Cardiac muscle cell (in vitro differentiated cells and primary cell): ENCODE data around the gene THPO. TPM values are rescaled to one million over a fixed set of nuclear protein-coding genes. Genes with fewer than 3 reads are reported as not detected.

Source experiments
- DNase-seq, 2 donors: peaks; one replicate each; pipeline versions ENCODE4 v3.0.0 to v3.0.0-alpha.2; 2010 to 2017; ENCODE audit warnings: low read depth in 1 of 2, low spot score in 1 of 2
- H3K27ac ChIP-seq: fragments of 200-600 bp; sonication (generic); 2 replicates; pipeline ENCODE4 v1.5.1; 2016
- H3K27me3 ChIP-seq: fragments of 200-600 bp; sonication (generic); 2 replicates; pipeline ENCODE4 v1.6.0; 2016; ENCODE audit warnings: control low read depth
- H3K36me3 ChIP-seq: fragments of 200-600 bp; sonication (generic); 2 replicates; pipeline ENCODE4 v1.5.1; 2016; ENCODE audit warnings: control low read depth
- H3K4me1 ChIP-seq: fragments of 200-600 bp; sonication (generic); 2 replicates; pipeline ENCODE4 v1.8.1; 2017; ENCODE audit warnings: low read depth, mild to moderate bottlenecking, mixed run types
- H3K4me3 ChIP-seq: fragments of 200-600 bp; sonication (generic); 2 replicates; pipeline ENCODE4 v1.5.1; 2016; ENCODE audit warnings: mild to moderate bottlenecking
- H3K9me3 ChIP-seq: fragments of 200-600 bp; sonication (generic); 2 replicates; pipeline ENCODE4 v1.5.1; 2017; ENCODE audit warnings: low read depth, mild to moderate bottlenecking, control low read depth
- polyA plus RNA-seq: library from polyadenylated mRNA; unstranded; fragments of >200 nt; fragmentation: Nextera tagmentation; extraction: Ambion mirVana; gene quantifications from 2 replicates; pipeline ENCODE4 v1.2.1, GENCODE V29; 2016
- total RNA-seq: library from RNA; depleted of rRNA; stranded (reverse); fragments of >200 nt; gene quantifications from 2 replicates; pipeline ENCODE4 v1.2.3, GENCODE V29; 2016
- TF ChIP-seq, protein P1 (sequence below): IDR thresholded peaks from 2 replicates; pipeline ENCODE4 v1.5.1; 2012; ENCODE audit warnings: low read depth, mild to moderate bottlenecking, low read length

Gene THPO
- total and polyA plus RNA-seq, 2 experiments from 2014 or later = 3.0 to 3.5 TPM

- TF ChIP-seq, protein P1, sequence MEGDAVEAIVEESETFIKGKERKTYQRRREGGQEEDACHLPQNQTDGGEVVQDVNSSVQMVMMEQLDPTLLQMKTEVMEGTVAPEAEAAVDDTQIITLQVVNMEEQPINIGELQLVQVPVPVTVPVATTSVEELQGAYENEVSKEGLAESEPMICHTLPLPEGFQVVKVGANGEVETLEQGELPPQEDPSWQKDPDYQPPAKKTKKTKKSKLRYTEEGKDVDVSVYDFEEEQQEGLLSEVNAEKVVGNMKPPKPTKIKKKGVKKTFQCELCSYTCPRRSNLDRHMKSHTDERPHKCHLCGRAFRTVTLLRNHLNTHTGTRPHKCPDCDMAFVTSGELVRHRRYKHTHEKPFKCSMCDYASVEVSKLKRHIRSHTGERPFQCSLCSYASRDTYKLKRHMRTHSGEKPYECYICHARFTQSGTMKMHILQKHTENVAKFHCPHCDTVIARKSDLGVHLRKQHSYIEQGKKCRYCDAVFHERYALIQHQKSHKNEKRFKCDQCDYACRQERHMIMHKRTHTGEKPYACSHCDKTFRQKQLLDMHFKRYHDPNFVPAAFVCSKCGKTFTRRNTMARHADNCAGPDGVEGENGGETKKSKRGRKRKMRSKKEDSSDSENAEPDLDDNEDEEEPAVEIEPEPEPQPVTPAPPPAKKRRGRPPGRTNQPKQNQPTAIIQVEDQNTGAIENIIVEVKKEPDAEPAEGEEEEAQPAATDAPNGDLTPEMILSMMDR = no peak
- Histone ChIP-seq H3K4me3 (no peak overlapping the region), H3K27me3 (no peaks in the 10 kb centered on the region), H3K9me3 (no peaks in the 10 kb centered on the region), H3K36me3 (peaks cover 11% of the 10 kb centered on the region), H3K4me1 (peaks cover 4% of the 10 kb centered on the region), H3K27ac (no peak overlapping the region)
- DNase-seq = peak in 1 of 2 donors; percentile 45
Observed at GRCh38 chr3:184366619-184367289, 11.3 kb downstream of the THPO start.

DNA sequence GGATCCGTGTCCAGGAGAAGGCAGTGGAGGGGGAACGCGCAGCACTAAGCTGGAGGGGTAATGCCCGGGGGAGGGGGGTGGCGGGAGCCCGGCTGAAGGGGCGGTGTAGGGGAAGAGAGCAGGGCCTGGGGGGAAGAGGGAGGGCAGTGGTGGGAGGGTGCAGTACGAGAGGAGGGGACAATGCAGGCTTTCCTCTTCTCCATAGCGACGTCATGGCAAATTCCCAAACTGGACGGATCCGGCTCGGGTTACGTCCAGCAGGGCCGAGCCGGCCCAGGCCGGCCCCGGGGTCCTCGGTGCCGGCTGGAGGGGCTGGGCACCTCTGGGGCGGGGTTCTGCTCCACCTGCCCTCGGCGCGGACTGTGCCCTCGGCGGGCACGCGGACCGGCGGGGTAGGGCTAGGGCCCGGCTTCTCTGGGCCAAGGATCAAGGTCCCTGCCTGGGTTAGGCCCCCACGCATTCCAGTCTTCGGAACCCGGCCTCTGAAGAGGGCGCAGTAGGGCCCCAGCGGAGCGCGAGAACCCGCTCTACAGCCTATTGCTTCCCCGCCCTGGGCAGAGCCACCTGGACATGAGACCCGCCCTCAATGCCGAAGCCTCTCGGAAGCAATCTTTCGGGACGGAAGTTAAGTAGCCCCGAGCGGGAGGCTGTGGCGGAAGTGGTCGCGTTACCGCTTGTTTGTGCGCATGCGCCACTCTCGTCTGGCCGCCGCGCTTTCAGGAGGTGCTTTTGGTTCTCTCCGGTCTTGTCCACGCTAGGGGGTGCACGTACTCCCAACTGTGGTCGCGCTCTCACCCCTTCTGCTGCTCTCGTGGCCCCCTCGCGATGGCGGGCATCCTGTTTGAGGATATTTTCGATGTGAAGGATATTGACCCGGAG lies 15.1 kb downstream of the THPO start:
- H3K27me3 ChIP-seq = no peaks in the 10 kb centered on the region
- peaks cover 7% of the 10 kb centered on the region for H3K36me3 ChIP-seq
- peak; percentile 98 to 99 for DNase-seq
- peak overlapping the region; percentile 69 for H3K4me3 ChIP-seq
- peaks cover 14% of the 10 kb centered on the region for H3K4me1 ChIP-seq
- H3K9me3 ChIP-seq = no peaks in the 10 kb centered on the region
- TF ChIP-seq, protein P1 = peak; percentile 64
- H3K27ac ChIP-seq = peak overlapping the region; percentile 100

DNA sequence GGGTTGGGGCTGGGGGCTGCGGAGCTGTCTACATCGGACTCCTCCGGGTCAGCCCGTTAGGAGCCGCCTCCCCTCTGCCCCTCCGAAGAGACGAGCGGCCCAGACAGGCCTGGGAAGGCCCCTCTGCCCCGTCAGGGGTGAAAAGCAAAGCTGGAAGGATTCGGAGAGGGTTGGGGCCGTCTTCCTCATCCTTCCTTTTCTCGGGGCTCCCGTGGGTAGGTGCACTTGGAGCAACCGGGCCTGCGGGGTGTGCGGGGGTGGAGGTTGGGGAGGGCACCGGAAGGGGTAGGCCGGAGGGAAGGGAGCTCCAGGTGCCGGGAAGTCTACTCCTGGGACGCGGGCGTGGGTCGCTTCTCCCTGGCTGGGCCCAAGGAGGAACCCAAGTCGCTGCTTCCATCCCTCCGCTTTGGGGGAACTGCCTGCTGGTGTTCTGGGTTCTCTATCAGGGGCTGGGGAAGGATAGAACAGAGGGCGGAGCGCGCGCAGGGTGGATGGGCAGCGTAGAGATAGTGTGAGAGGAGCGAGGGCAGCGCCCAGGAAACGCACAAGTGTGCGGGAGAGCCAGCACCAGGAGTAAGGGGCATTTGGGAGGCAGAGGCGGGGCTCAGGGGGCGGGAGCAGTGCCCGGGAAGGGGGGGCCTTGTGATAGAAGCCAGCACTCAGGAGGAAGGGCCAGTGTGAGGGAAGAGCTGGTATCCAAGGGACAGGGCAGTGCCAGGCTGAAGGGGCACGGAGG lies 15.9 kb downstream of the THPO start:
- Histone ChIP-seq H3K4me3 (peak overlapping the region; percentile 69), H3K9me3 (no peaks in the 10 kb centered on the region), H3K36me3 (peaks cover 11% of the 10 kb centered on the region), H3K27me3 (no peaks in the 10 kb centered on the region), H3K27ac (peak overlapping the region; percentile 100), H3K4me1 (peaks cover 14% of the 10 kb centered on the region)
- DNase-seq = peak; percentile 62 to 69
- TF ChIP-seq, protein P1 = no peak

GRCh38 chr3:184361532-184361931 lies 16.5 kb downstream of the THPO start, which contains the start of the genes CLCN2 and POLR2H:
CLCN2 (minus strand) TSS chr3:184361605; CDS start chr3:184361479, 126 bp downstream.
POLR2H (plus strand) TSS chr3:184361710; CDS start chr3:184363493, 1,783 bp downstream.
- Histone ChIP-seq H3K36me3 (peaks cover 10% of the 10 kb centered on the region), H3K4me1 (peaks cover 14% of the 10 kb centered on the region), H3K27ac (peak within 1 kb of the TSS; percentile 100), H3K27me3 (no peaks in the 10 kb centered on the region), H3K9me3 (no peaks in the 10 kb centered on the region), H3K4me3 (peak within 1 kb of the TSS; percentile 69)
- peak; percentile 69 to 92 for DNase-seq
- TF ChIP-seq, protein P1 = no peak

GRCh38 chr3:184360929-184361531 lies 17.0 kb downstream of the THPO start:
- DNase-seq = no peak

More at GRCh38 chr3:184360929-184361531, 17.0 kb downstream of the THPO start:
- H3K9me3 ChIP-seq = no peaks in the 10 kb centered on the region
- peaks cover 10% of the 10 kb centered on the region for H3K36me3 ChIP-seq
- peaks cover 14% of the 10 kb centered on the region for H3K4me1 ChIP-seq
- no peaks in the 10 kb centered on the region for H3K27me3 ChIP-seq
- no peak overlapping the region for H3K27ac ChIP-seq
- peak overlapping the region; percentile 69 for H3K4me3 ChIP-seq
- TF ChIP-seq, protein P1 = no peak
